Osteocyte (in vitro differentiated cells): ENCODE results near the gene CLEC2D. TPM values are rescaled to one million over a fixed set of nuclear protein-coding genes. Genes with fewer than 3 reads are reported as not detected.

Source experiments
- DNase-seq: peaks from one replicate; pipeline ENCODE4 v3.0.0; 2021; ENCODE audit warnings: mixed read lengths; ENCODE audit not compliant: unreplicated experiment; ENCODE audit errors: extremely low spot score
- H3K27ac Mint-ChIP-seq: one replicate; pipeline ENCODE4 v1.8.0; 2021; ENCODE audit warnings: mild to moderate bottlenecking, mixed read lengths; ENCODE audit not compliant: unreplicated experiment
- H3K27me3 Mint-ChIP-seq: one replicate; pipeline ENCODE4 v1.8.0; 2021; ENCODE audit warnings: mixed read lengths; ENCODE audit not compliant: unreplicated experiment
- H3K36me3 Mint-ChIP-seq: one replicate; pipeline ENCODE4 v1.8.0; 2021; ENCODE audit warnings: mixed read lengths; ENCODE audit not compliant: unreplicated experiment
- H3K4me1 Mint-ChIP-seq: one replicate; pipeline ENCODE4 v1.8.0; 2021; ENCODE audit warnings: mixed read lengths; ENCODE audit not compliant: unreplicated experiment
- H3K4me3 Mint-ChIP-seq: one replicate; pipeline ENCODE4 v1.8.0; 2021; ENCODE audit warnings: mild to moderate bottlenecking, moderate library complexity, mixed read lengths; ENCODE audit not compliant: unreplicated experiment
- H3K9me3 Mint-ChIP-seq: one replicate; pipeline ENCODE4 v1.8.0; 2021; ENCODE audit warnings: mixed read lengths; ENCODE audit not compliant: unreplicated experiment
- total RNA-seq: library from RNA; stranded (reverse); gene quantifications from 2 replicates; pipeline ENCODE4 v1.2.1, GENCODE V29; 2021
- TF ChIP-seq, protein P1 (sequence below): fragments of 200-600 bp; sonication (generic); IDR thresholded peaks from 2 replicates; pipeline ENCODE4 v1.5.0; 2021; ENCODE audit warnings: antibody characterized with exemption, mild to moderate bottlenecking, moderate library complexity

CLEC2D gene
- total RNA-seq, 1 donor from 2014 or later: 7.4 TPM

DNA sequence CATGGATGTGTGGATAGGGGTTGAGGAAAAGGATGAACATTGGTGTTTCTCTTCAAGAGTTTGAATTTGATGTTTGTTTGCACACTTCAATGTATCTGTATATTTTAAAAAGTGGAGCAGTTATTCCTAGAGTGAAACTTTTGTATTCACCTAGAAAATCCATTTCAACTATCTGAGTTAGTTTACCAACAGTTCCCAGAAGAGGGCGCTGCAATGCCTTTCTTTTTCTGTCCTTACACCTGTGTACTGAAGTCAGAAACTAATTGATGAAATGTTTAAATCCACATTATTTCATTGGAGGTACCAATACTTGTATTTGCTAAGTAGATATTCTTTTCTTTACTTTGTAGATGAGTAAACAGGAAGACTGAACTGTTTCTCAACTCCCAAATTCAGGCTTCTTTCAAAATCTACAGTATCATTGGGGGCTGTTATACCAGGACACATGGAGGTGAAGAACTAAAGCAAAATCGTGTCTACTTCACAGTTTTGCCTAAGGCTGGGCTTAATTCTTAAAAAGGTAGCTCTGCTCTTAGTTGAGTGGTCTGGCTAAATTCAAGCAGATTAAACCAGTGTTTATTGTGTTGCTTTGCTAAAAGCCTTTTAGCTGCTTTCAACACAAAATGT lies 35.2 kb upstream of the CLEC2D start:
- Mint-ChIP-seq H3K4me1 (no peaks in the 10 kb centered on the region), H3K36me3 (no peaks in the 10 kb centered on the region), H3K4me3 (no peak overlapping the region), H3K9me3 (no peaks in the 10 kb centered on the region), H3K27ac (no peak overlapping the region), H3K27me3 (peaks cover 2% of the 10 kb centered on the region)
- no peak for DNase-seq
- TF ChIP-seq, protein P1, sequence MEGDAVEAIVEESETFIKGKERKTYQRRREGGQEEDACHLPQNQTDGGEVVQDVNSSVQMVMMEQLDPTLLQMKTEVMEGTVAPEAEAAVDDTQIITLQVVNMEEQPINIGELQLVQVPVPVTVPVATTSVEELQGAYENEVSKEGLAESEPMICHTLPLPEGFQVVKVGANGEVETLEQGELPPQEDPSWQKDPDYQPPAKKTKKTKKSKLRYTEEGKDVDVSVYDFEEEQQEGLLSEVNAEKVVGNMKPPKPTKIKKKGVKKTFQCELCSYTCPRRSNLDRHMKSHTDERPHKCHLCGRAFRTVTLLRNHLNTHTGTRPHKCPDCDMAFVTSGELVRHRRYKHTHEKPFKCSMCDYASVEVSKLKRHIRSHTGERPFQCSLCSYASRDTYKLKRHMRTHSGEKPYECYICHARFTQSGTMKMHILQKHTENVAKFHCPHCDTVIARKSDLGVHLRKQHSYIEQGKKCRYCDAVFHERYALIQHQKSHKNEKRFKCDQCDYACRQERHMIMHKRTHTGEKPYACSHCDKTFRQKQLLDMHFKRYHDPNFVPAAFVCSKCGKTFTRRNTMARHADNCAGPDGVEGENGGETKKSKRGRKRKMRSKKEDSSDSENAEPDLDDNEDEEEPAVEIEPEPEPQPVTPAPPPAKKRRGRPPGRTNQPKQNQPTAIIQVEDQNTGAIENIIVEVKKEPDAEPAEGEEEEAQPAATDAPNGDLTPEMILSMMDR: peak; percentile 77

DNA sequence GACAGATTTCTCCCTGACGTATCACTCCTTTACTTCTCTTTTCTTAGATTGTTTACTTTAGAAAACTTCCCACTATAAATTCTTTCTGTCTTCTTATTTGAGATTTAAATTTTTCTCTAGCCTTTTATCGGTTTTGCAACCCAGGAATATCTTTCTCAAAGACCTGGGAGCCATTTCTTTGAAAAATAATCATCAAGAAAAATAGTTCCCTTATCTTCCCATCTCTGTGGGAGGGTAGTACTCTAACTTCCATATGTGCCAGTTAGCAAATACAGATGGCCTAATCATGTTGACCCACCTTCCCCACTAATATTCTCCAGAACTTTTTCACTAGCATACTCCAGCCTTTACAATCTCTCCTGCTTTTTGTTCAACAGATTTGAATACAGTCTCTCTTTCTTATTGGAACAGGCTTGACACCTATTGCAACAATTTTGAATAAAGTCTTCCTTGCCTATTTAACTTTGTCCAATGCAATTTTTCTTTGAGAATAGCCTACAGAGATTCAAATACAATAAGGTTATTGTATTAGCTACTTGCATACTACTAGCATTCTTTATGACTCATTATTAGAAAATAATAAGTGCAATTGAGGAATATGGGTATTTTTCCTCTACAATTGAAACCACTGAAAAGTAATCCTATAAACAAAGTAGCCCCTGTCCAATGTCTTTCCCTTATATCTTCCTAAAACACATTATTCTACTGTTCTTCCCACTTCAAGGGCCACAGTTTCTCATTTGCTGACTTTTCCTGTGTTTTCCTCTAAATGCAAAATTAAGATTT lies 34.4 kb upstream of the CLEC2D start:
- Mint-ChIP-seq H3K4me3 (no peak overlapping the region), H3K9me3 (no peaks in the 10 kb centered on the region), H3K27me3 (peaks cover 2% of the 10 kb centered on the region), H3K27ac (no peak overlapping the region), H3K4me1 (no peaks in the 10 kb centered on the region), H3K36me3 (no peaks in the 10 kb centered on the region)
- no peak for DNase-seq
- TF ChIP-seq, protein P1: no peak

DNA sequence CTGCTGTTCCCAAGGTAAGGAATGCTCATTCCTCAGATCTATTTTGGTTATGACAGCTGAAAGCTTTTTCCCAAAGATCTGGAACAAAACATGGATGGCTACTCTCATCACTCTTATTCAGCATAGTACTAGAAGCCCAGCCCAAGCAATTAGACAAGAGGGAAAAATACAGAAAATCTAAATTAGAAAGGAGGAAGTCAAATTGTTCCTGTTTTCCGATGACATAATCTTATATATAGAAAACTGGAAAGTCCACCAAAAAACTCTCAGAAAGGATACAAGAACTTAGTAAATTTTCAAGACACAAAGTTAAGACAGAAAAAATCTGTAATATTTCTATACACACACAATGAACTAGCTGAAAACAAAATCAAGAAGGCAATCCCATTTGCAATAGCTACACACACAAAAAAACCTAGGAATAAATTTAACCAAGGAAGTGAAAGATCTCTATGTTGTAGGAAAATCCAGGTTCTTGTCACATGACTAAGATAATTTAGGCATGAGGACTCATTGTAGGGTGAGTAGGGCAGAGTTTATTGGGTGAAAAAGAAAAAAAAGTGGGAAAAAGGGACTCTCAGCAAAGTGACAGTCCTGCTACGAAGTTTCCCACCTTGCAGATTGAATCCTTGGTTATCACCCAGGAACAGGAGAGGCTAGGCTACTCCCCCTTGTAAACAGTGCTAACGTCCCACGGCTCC lies 33.2 kb upstream of the CLEC2D start:
- H3K27ac Mint-ChIP-seq: no peak overlapping the region
- no peak overlapping the region for H3K4me3 Mint-ChIP-seq
- TF ChIP-seq, protein P1: no peak
- peaks cover 2% of the 10 kb centered on the region for H3K27me3 Mint-ChIP-seq
- no peaks in the 10 kb centered on the region for H3K4me1 Mint-ChIP-seq
- DNase-seq: no peak
- no peaks in the 10 kb centered on the region for H3K9me3 Mint-ChIP-seq
- no peaks in the 10 kb centered on the region for H3K36me3 Mint-ChIP-seq

DNA sequence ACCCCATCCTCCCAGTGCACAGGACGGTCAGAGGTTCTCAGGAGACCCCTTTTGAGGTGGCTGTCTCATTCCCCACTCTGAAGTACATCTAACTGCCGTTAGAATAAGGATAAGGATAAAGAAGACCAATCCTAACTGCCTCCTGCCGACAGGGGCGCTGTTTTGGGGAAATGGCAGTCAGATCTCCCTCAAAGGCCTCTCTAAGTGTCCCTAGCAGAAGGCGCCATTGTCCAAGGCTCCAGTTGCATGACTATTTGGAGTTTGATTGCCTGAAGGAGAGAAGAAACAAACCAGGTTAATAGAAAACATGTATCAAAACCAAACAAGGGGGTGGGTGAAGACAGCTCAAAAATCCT lies 32.7 kb upstream of the CLEC2D start:
- Mint-ChIP-seq H3K9me3 (no peaks in the 10 kb centered on the region), H3K4me1 (no peaks in the 10 kb centered on the region), H3K4me3 (no peak overlapping the region), H3K36me3 (no peaks in the 10 kb centered on the region), H3K27ac (no peak overlapping the region), H3K27me3 (peaks cover 2% of the 10 kb centered on the region)
- TF ChIP-seq, protein P1: no peak
- DNase-seq: no peak

DNA sequence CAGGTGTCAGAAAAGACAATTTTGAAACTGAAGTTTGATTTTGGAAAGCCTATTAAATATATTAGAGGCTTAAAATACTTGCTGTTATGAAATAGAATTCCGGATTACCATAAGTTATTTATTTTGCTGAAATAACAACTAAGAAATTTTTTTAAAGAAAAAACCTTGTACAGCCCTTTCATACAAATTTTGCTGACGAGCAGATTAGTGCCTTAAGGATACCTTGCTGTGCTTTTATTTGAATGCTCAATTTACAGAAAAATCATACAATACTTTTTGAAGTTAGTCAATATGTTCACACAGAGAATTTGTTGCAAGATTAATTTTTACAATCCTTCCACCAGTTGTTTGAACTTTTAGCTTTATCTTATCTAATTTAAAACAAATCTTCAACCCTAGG lies 29.5 kb upstream of the CLEC2D start:
- TF ChIP-seq, protein P1: no peak
- DNase-seq: no peak
- Mint-ChIP-seq H3K4me1 (no peaks in the 10 kb centered on the region), H3K27ac (no peak overlapping the region), H3K9me3 (no peaks in the 10 kb centered on the region), H3K36me3 (no peaks in the 10 kb centered on the region), H3K4me3 (no peak overlapping the region), H3K27me3 (no peaks in the 10 kb centered on the region)
